22Rv1 (cell line): ENCODE measurements around the gene AMY1C.
"Not testable (repeated sequence)": the region's sequence is repeated elsewhere in the genome, so short reads cannot be mapped to it uniquely, and the experiment has no call there.

Experiments
- H3K27ac ChIP-seq: fragments of 450-650 bp; 2 replicates; pipeline ENCODE4 v1.5.1; 2017
- CTCF ChIP-seq: fragments of 450-650 bp; IDR thresholded peaks from 2 replicates; pipeline ENCODE4 v1.5.1; 2017; ENCODE audit warnings: mild to moderate bottlenecking
- ZFX ChIP-seq: fragments of 450-650 bp; IDR thresholded peaks from 2 replicates; pipeline ENCODE4 v1.6.1; 2017; ENCODE audit warnings: antibody characterized with exemption, borderline replicate concordance

AMY1C gene

GRCh38 chr1:103749598-103749997 lies at the start of gene AMY1C:
Gene AMY1C (plus strand): TSS chr1:103749898. CDS start chr1:103750470, 572 bp downstream.
- H3K27ac ChIP-seq: not testable (repeated sequence)

GRCh38 chr1:103700669-103701068 lies 49.0 kb upstream of the AMY1C start:
- H3K27ac ChIP-seq: not testable (repeated sequence)

- H3K27ac ChIP-seq: not testable (repeated sequence)
Measured at GRCh38 chr1:103701256-103701655, 48.4 kb upstream of the AMY1C start.

GRCh38 chr1:103707670-103708069 lies 42.0 kb upstream of the AMY1C start:
- not testable (repeated sequence) for H3K27ac ChIP-seq

- H3K27ac ChIP-seq: not testable (repeated sequence)
Measured at GRCh38 chr1:103710381-103710780, 39.3 kb upstream of the AMY1C start.

- H3K27ac ChIP-seq: not testable (repeated sequence)
Measured at GRCh38 chr1:103717404-103717803, 32.3 kb upstream of the AMY1C start.

- not testable (repeated sequence) for H3K27ac ChIP-seq
Measured at GRCh38 chr1:103721473-103721872, 28.2 kb upstream of the AMY1C start.

GRCh38 chr1:103735334-103735733 lies 14.4 kb upstream of the AMY1C start:
- H3K27ac ChIP-seq: not testable (repeated sequence)

- H3K27ac ChIP-seq: not testable (repeated sequence)
Measured at GRCh38 chr1:103738031-103738430, 11.7 kb upstream of the AMY1C start.

GRCh38 chr1:103744449-103744848 lies 5.2 kb upstream of the AMY1C start:
- H3K27ac ChIP-seq: not testable (repeated sequence)

GRCh38 chr1:103745040-103745439 lies 4.7 kb upstream of the AMY1C start:
- not testable (repeated sequence) for H3K27ac ChIP-seq

GRCh38 chr1:103748273-103748672 lies 1.4 kb upstream of the AMY1C start:
- H3K27ac ChIP-seq: not testable (repeated sequence)

- no peak overlapping the region for H3K27ac ChIP-seq
- no peak for TF ChIP-seq ZFX
- TF ChIP-seq CTCF: no peak
Measured at GRCh38 chr1:103761896-103762295, 12.2 kb downstream of the AMY1C start.

GRCh38 chr1:103779932-103780331 lies 30.2 kb downstream of the AMY1C start:
- no peak overlapping the region for H3K27ac ChIP-seq
- TF ChIP-seq CTCF (no peak), ZFX (no peak)

- TF ChIP-seq ZFX (no peak), CTCF (no peak)
Measured at GRCh38 chr1:103783944-103784377, 34.3 kb downstream of the AMY1C start.

More at GRCh38 chr1:103783944-103784377, 34.3 kb downstream of the AMY1C start:
- H3K27ac ChIP-seq: no peak overlapping the region
